NCI-H2196 (cell line): ENCODE measurements around the gene RAE1.
"Not testable (repeated sequence)": the region's sequence is repeated elsewhere in the genome, so short reads cannot be mapped to it uniquely, and the experiment has no call there.

Source experiments
- DNase-seq: peaks from one replicate; lab custom pipeline; 2025; ENCODE audit not compliant: unreplicated experiment; lab: John Stamatoyannopoulos, UW

Gene RAE1

GRCh38 chr20:57326667-57327455 lies 24.2 kb upstream of the RAE1 start:
- peak; percentile 27 for DNase-seq

GRCh38 chr20:57327820-57328219 lies 23.2 kb upstream of the RAE1 start:
- no peak for DNase-seq

- no peak for DNase-seq
These were observed 21.3 kb upstream of the RAE1 start, which contains the start of gene SPO11 for GRCh38 chr20:57329608-57330221. Gene SPO11 (plus strand): TSS chr20:57329803. CDS start chr20:57329868, 65 bp downstream.

GRCh38 chr20:57330998-57331397 lies 20.1 kb upstream of the RAE1 start:
- DNase-seq = no peak

GRCh38 chr20:57332105-57333089 lies 18.7 kb upstream of the RAE1 start:
- DNase-seq = no peak

DNA sequence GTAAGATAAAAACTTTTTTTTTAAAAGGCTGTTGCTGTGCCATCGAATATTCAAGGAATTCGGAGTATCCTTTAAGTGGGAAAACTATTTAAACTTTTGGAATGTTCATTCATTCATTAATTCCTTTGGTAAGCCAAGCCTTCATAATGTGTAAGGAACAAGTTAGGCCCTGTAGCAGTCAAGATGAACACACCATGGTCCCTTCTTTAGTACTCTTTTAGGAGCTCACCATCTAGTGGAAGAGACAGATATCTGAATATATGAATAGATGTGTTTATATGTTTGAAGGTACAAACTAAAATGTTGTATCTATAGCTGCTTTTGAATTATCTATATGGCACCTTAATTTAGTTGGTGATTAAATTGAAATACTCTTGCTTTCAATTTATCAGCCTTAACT lies 15.7 kb upstream of the RAE1 start:
- DNase-seq = no peak

DNA sequence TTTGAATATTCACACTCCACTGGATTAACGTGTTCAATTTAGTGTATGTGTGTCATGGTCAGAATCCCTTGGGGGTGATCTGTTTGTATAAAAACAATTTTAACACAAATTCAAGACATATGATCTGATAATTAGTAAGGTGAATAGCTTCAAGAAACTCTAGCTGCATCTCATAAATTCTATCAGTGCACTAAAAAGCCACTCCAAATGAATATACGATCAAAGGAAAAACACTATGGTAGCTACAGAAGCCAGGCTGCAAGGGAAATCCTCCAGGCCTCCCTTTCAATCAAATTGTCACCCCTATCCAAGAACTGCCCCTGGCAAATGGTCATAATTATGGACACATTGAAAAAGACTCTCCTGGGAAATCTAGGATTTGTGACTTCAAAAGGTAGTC lies 9.4 kb upstream of the RAE1 start:
- no peak for DNase-seq

GRCh38 chr20:57342829-57343228 lies 8.2 kb upstream of the RAE1 start:
- no peak for DNase-seq

DNA sequence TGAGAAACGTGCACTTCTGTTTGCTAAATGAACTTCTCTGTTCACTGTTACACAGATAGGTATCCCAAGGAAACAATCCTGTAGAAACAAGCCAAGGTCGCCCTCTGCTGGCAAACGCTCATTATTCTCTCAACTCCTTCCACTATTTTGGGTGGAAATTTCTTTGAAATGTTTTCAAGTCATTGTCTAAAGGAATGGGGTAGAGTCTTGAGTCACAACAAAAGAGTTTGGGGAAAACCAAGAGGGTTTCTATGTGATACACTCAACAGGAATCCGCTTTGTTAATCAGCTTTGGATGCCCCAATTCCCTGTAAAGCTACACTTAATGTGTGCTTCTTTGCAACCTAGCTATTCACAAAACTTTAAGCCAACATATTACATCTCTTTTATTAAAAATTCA lies 4.6 kb upstream of the RAE1 start:
- DNase-seq = peak; percentile 76

DNA sequence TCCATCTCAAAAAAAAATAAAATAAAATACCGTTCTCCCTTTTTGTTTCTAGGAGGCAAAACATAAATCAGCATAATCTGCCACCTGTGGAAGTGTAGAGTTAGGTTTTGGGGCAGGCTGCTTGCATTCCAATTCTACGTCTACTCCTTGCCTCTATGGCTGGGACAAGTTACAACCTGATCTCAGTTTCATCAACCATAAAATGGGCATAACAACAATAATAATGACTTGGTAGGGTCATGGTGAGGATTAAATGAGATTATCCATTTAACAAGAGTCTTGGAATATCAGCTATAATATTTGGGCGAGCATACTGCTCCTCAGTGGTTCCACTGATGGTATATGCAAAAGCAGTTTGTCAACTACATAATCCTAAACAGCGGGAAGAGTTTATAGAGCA lies 3.7 kb upstream of the RAE1 start:
- no peak for DNase-seq

DNA sequence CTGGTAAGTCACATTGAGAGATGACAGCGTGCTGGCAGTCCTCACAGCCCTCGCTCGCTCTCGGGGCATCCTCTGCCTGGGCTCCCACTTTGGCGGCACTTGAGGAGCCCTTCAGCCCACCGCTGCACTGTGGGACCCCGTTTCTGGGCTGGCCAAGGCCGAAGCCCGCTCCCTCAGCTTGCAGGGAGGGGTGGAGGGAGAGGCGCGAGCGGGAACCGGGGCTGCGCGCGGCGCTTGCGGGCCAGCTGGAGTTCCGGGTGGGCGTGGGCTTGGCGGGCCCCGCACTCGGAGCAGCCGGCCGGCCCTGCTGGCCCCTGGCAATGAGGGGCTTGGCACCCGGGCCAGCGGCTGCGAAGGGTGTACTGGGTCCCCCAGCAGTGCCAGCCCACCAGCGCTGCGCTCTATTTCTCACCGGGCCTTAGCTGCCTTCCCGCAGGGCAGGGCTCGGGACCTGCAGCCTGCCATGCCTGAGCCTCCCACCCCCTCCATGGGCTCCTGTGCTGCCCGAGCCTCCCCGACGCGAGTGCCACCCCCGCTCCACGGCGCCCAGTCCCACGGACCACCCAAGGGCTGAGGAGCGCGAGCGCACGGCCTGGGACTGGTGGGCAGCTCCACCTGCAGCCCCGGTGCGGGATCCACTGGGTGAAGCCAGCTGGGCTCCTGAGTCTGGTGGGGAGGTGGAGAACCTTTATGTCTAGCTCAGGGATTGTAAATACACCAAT lies 2.7 kb upstream of the RAE1 start:
- not testable (repeated sequence) for DNase-seq

- DNase-seq = not testable (repeated sequence)
These were observed 2.0 kb upstream of the RAE1 start for GRCh38 chr20:57348922-57349574.

DNA sequence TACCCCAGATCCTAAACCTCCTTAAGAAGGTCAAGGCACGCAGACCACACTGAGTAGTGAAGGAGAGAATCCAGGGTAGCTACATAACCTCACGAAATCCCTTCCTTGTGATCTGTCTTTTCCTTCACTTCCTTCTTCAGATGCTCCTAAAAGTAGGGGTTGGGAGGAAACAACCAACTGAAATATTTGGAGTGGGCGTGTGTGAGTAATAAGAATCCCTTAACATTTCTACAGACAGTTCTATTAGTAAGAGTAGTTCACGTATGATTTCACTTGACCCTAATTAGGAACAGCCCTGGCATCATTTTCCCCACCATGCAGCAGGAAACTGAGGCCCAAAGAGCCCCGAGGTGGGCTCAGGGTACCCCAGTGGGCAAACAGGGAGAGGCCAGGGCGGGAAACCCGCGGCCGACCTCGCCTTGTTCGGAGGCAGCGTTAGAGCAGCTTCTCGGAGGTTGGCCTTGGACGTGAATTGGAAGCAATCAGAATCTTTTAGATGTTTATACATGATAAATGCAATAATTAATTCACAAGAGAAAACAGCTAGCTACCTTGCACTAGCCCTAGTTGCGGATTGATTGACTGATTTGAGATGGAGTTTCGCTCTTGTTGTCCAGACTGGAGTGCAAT lies 859 bp upstream of the RAE1 start:
- no peak for DNase-seq

DNA sequence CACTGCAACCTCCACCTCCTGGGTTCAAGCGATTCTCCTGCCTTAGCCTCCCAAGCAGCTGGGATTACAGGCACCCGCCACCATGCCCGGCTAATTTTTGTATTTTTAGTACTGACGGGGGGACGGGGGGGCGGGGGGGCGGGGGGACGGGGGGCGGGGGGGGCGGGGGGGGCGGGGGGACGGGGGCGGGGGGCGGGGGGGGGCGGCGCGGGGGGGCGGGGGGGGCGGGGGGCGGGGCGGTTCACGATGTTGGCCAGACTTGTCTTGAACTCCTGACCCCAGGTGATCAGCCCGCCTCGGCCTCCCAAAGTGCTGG lies 371 bp upstream of the RAE1 start:
- DNase-seq = not testable (repeated sequence)

DNA sequence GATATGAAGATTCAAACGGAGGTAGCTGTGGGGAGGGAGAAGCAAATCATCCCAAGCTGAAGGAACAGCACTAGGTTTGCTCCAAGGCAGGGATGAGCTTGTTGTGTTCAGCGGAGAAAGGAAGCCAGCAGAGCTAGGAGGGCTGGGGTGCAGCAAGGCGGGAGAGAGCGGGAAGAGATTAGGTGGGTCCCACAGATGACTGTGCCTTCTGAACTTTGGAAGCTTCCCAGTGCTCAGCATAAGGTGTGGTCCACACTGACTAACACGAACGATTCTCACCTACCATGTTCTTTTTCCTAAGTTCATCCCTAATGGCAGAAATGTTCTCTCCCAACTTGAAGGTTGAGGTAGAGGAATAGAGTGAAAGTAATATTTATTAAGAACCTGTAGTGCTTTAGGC lies 1.2 kb downstream of the RAE1 start:
- no peak for DNase-seq

- no peak for DNase-seq
These were observed 2.3 kb downstream of the RAE1 start for GRCh38 chr20:57353351-57353750.

GRCh38 chr20:57361517-57361916 lies 10.5 kb downstream of the RAE1 start:
- DNase-seq = no peak

DNA sequence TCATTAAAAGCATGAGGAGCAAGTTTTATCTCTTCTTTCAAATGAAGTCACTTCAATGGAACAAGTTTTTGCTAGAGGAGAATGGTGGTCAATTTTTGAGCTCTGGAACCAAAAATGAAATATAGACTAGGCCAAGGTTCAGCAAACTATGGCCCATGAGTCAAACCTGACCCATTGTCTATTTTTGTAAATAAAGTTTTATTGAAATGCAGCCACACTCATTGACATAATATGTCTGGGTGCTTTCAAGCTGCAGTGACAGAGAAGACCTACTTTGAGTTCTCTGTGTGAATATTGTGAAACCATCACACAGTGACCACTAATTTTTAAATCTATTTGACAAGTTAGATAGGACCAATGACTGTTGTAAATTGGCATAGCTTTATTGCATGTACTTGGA lies 13.4 kb downstream of the RAE1 start:
- DNase-seq = no peak

DNA sequence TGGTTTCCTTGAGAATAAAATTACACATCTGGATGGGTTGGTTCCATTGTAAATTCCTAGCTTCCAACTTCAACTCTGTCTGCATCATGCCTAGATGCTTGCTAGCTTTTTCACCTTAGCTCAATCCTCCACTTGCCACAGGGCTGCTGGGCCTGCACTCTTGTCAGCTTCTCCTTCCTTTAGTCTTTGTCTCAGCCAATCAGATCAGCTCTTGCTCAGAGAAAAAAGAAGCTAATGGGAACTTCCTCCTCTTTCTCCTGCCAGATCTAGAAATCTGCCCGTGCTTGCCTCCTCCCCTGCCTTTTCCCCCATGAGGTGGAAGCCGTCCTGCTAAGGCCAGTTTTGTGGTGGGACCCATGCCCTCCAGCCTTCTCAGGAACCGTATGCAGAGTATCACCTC lies 18.5 kb downstream of the RAE1 start:
- DNase-seq = no peak

DNA sequence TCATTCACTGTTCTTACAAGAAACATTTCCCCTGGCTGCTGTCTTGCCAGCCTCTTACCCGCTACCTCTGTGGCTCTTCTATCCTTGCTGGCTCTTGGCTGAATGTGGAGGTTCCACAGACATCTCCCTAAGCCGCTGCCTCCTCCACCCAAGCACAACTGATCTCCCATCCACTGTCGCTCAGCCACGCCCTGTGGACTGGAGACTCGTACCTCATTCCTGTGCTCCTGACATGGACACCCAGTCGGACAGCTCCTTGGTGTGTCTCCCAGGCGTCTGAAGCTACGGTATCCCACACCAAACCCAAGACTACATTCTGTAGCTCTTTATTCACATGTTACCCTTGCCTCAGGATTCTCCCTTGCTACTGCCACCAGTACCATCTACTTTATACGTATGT lies 19.3 kb downstream of the RAE1 start:
- DNase-seq = no peak
